Ishikawa (cell line): ENCODE measurements around the gene TFAP2A.

Source experiments
- CEBPB ChIP-seq: IDR thresholded peaks from 2 replicates; pipeline ENCODE4 v1.6.1; 2012
- CREB1 ChIP-seq: IDR thresholded peaks from 2 replicates; pipeline ENCODE4 v1.6.1; 2012; ENCODE audit warnings: low read depth
- EGR1 ChIP-seq: IDR thresholded peaks from 2 replicates; pipeline ENCODE4 v1.6.1; 2012
- EP300 ChIP-seq: IDR thresholded peaks from 2 replicates; pipeline ENCODE4 v1.6.1; 2012; ENCODE audit warnings: borderline replicate concordance
- FOXM1 ChIP-seq: IDR thresholded peaks from 2 replicates; pipeline ENCODE4 v1.6.1; 2012; ENCODE audit warnings: low read depth, borderline replicate concordance
- NFIC ChIP-seq: IDR thresholded peaks from 2 replicates; pipeline ENCODE4 v1.6.1; 2012
- RAD21 ChIP-seq: IDR thresholded peaks from 2 replicates; pipeline ENCODE4 v1.6.1; 2012; ENCODE audit warnings: low read depth
- REST ChIP-seq: IDR thresholded peaks from 2 replicates; pipeline ENCODE4 v1.6.1; 2012; ENCODE audit warnings: low read depth, mild to moderate bottlenecking
- TAF1 ChIP-seq: IDR thresholded peaks from 2 replicates; pipeline ENCODE4 v1.6.1; 2012; ENCODE audit warnings: low read depth, mild to moderate bottlenecking
- TCF12 ChIP-seq: IDR thresholded peaks from 2 replicates; pipeline ENCODE4 v1.6.1; 2012; ENCODE audit warnings: low read depth
- TEAD4 ChIP-seq: IDR thresholded peaks from 2 replicates; pipeline ENCODE4 v1.6.1; 2012
- YY1 ChIP-seq: IDR thresholded peaks from 2 replicates; pipeline ENCODE4 v1.6.1; 2012; ENCODE audit warnings: low read depth
- ZBTB7A ChIP-seq: IDR thresholded peaks from 2 replicates; pipeline ENCODE4 v1.6.1; 2012; ENCODE audit warnings: low read depth
- TF ChIP-seq, protein P1 (sequence below): IDR thresholded peaks from 2 replicates; pipeline ENCODE4 v1.6.1; 2012
- TF ChIP-seq, protein P2 (sequence below): IDR thresholded peaks from 2 replicates; pipeline ENCODE4 v1.6.1; 2012

Gene TFAP2A

DNA sequence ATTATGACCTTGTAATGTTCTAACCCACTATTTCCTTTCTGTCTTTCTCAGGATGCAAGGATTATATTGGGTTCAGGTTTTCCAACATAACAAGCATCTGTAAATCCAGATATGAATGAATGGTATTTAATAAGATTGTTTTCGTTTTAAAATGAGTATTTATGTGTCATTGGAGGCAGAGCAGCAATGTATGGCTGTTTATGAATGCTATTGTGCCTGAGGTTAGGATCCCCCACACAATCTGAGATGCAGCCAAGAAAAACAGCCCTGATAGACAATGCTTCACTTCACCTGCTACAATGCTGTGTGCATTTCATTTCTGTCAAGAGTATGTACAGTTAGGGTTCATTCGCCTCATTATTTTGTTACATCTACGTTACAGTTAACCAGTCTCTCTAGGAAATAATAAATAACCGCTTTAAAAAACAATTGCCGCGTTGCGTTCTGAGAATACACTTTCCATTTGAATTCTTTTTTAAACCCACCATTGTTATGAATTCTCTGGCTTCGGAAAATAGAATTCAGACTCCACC is 19.6 kb downstream of the TFAP2A start:
- TF ChIP-seq, protein P1, sequence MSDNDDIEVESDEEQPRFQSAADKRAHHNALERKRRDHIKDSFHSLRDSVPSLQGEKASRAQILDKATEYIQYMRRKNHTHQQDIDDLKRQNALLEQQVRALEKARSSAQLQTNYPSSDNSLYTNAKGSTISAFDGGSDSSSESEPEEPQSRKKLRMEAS, result no peak
- TF ChIP-seq CEBPB, result no peak
- no peak for TF ChIP-seq YY1
- TF ChIP-seq, protein P2, sequence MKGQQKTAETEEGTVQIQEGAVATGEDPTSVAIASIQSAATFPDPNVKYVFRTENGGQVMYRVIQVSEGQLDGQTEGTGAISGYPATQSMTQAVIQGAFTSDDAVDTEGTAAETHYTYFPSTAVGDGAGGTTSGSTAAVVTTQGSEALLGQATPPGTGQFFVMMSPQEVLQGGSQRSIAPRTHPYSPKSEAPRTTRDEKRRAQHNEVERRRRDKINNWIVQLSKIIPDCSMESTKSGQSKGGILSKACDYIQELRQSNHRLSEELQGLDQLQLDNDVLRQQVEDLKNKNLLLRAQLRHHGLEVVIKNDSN, result no peak
- no peak for TF ChIP-seq TEAD4
- TF ChIP-seq EP300, result no peak
- no peak for TF ChIP-seq TCF12
- TF ChIP-seq TAF1, result no peak
- TF ChIP-seq NFIC, result no peak
- TF ChIP-seq EGR1, result no peak
- TF ChIP-seq RAD21, result no peak
- TF ChIP-seq ZBTB7A, result no peak
- no peak for TF ChIP-seq REST
- TF ChIP-seq FOXM1, result no peak
- TF ChIP-seq CREB1, result no peak

- TF ChIP-seq, protein P2, result no peak
- TF ChIP-seq NFIC (no peak), CEBPB (no peak), TAF1 (no peak), TCF12 (no peak), ZBTB7A (no peak), EGR1 (no peak), CREB1 (no peak)
Observed at GRCh38 chr6:10393544-10394225, 21.2 kb downstream of the TFAP2A start.

GRCh38 chr6:10391799-10392198 is 23.1 kb downstream of the TFAP2A start:
- no peak for TF ChIP-seq TAF1
- TF ChIP-seq YY1, result no peak

DNA sequence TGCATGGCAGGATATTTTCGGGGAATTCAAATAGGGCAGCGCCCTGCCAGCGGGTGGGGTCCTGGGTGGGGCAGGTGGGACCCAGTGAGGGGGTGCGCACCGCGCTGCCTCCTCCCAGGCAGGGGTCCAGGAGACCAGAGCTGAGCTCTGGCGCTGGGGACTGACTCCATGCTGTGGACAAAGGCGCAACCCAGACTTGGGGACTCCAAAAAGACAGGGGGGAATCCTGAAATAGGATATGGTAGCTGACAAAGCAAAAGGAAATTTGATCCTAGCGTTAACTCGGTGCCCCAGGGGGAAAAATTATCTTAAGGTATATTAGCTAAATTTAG is 23.6 kb downstream of the TFAP2A start:
- TF ChIP-seq NFIC, result no peak
- no peak for TF ChIP-seq CEBPB
- TF ChIP-seq FOXM1, result no peak
- TF ChIP-seq CREB1, result no peak
- no peak for TF ChIP-seq TAF1
- no peak for TF ChIP-seq RAD21
- TF ChIP-seq, protein P2, result no peak
- no peak for TF ChIP-seq REST
- TF ChIP-seq EP300, result no peak
- TF ChIP-seq, protein P1, result no peak

DNA sequence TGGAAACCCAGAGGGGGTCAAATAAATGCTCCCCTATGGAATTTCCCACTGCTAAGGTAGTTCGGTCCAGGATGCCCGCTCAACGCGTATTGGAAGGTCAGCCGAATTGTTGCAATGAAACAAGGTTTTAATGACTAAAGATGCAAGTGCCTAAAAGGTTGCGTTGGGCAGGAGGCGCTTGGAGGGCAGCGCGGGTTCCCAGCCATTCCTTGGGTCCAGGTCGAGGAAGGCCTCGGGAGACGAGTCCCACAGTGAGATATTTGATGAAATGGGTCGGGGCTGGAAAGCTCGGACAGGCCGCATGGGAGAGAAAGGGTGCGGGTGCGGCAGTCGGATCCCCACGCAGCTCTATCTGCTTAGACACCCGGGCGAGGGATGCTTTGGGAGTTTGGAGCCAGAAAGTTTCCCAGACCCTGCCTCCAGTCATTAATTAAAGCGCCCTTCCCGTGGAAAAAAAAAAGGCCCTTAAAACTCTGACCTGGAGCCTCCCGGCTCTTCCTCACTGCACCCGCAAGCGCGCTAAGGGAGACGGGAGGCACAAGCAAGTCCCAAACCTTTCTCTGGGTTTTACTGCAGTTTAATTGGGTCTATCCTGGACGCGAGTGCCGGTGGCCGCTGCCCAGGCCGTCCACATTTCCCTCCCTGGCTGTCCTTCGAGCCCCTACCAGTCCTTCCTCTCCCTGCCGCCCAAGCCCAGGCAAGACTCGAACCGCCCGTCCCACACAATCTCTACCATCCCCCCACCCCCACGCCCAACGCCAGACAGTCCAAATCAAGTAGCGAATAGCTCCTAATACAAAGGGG is 24.2 kb downstream of the TFAP2A start:
- TF ChIP-seq EGR1 (no peak), NFIC (no peak)
